OCI-LY7 (cell line): Measurements from ENCODE around the gene NWD2.

Experiments
- EZH2phosphoT487 ChIP-seq: fragments of 200-600 bp; sonication (generic); IDR thresholded peaks from 2 replicates; pipeline ENCODE4 v1.6.1; 2018; ENCODE audit warnings: low read depth, borderline replicate concordance, mild to moderate bottlenecking, mixed run types, antibody characterized with exemption, low read length, moderate library complexity, mixed read lengths
- TF ChIP-seq, protein P1 (sequence below): fragments of 200-600 bp; sonication (generic); conservative IDR thresholded peaks from 2 replicates; pipeline ENCODE4 v1.5.1; 2014; ENCODE audit warnings: mild to moderate bottlenecking, antibody characterized with exemption, low read length, moderate library complexity, mixed read lengths

DNA sequence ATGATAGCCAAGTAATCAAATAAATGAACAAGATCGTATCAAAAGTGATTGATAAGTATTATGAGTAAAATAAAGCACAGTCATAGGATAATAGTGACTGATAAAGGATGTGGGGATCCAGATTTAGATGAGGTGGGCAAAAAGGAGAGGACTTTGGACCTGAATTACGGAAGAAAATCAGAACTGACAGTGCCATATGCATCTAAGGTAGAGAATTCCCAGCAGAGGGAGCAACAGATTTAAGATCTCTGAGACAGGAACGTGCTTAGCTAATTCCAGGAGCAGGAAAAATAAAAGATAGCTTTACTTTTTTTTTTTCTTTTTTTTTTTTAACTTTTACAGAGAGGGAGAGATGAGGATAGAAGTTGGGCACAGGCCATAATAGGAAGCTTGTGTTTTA, 189.9 kb downstream of the NWD2 start:
- TF ChIP-seq, protein P1, sequence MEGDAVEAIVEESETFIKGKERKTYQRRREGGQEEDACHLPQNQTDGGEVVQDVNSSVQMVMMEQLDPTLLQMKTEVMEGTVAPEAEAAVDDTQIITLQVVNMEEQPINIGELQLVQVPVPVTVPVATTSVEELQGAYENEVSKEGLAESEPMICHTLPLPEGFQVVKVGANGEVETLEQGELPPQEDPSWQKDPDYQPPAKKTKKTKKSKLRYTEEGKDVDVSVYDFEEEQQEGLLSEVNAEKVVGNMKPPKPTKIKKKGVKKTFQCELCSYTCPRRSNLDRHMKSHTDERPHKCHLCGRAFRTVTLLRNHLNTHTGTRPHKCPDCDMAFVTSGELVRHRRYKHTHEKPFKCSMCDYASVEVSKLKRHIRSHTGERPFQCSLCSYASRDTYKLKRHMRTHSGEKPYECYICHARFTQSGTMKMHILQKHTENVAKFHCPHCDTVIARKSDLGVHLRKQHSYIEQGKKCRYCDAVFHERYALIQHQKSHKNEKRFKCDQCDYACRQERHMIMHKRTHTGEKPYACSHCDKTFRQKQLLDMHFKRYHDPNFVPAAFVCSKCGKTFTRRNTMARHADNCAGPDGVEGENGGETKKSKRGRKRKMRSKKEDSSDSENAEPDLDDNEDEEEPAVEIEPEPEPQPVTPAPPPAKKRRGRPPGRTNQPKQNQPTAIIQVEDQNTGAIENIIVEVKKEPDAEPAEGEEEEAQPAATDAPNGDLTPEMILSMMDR, result no peak
- no peak for TF ChIP-seq EZH2phosphoT487
